Trophoblast cell (in vitro differentiated cells and primary cell): Measurements from ENCODE around the gene IGSF8. TPM values are rescaled to one million over a fixed set of nuclear protein-coding genes. Genes with fewer than 3 reads are reported as not detected.
A peak's percentile ranks its signal among the peaks of the same experiment; 100 is the strongest.

Experiments
- DNase-seq, 2 donors: peaks; one replicate each; pipeline ENCODE4 v3.0.0-alpha.2; 2016
- H2AFZ ChIP-seq: 2 replicates; pipeline ENCODE4 v1.6.1; 2013; ENCODE audit warnings: low read length, moderate library complexity, mild to moderate bottlenecking; ENCODE audit not compliant: insufficient read depth, poor library complexity
- H2AK5ac ChIP-seq: 2 replicates; pipeline ENCODE4 v1.6.1; 2013; ENCODE audit warnings: mild to moderate bottlenecking, low read length
- H2BK120ac ChIP-seq: 2 replicates; pipeline ENCODE4 v1.6.1; 2013; ENCODE audit warnings: low read length, mild to moderate bottlenecking, moderate library complexity; ENCODE audit not compliant: insufficient read depth, poor library complexity
- H2BK12ac ChIP-seq: 2 replicates; pipeline ENCODE4 v1.6.1; 2013; ENCODE audit warnings: mild to moderate bottlenecking, low read length, moderate library complexity
- H2BK5ac ChIP-seq: 2 replicates; pipeline ENCODE4 v1.6.1; 2013; ENCODE audit warnings: low read length, low read depth, moderate library complexity, mild to moderate bottlenecking; ENCODE audit not compliant: poor library complexity
- H3K14ac ChIP-seq: 2 replicates; pipeline ENCODE4 v1.6.1; 2013; ENCODE audit warnings: mild to moderate bottlenecking, low read length
- H3K18ac ChIP-seq: 2 replicates; pipeline ENCODE4 v1.6.1; 2013; ENCODE audit warnings: mild to moderate bottlenecking, low read length
- H3K23ac ChIP-seq: 2 replicates; pipeline ENCODE4 v1.6.1; 2013; ENCODE audit warnings: low read length
- H3K27ac ChIP-seq: 2 replicates; pipeline ENCODE4 v1.5.1; 2013; ENCODE audit warnings: low read depth, mild to moderate bottlenecking, inconsistent platforms, low read length, moderate library complexity
- H3K27me3 ChIP-seq: 2 replicates; pipeline ENCODE4 v1.6.1; 2013; ENCODE audit warnings: inconsistent platforms, mild to moderate bottlenecking, low read length, moderate library complexity; ENCODE audit not compliant: insufficient read depth
- H3K36me3 ChIP-seq, 2 experiments: 1 replicate in 1 of 2; 2 replicates in 1 of 2; pipeline ENCODE4 v1.6.1; 2013; ENCODE audit warnings: low read length in 2 of 2, mild to moderate bottlenecking in 2 of 2, moderate library complexity in 1 of 2; ENCODE audit not compliant: insufficient read depth in 2 of 2, control insufficient read depth in 1 of 2
- H3K4ac ChIP-seq: 2 replicates; pipeline ENCODE4 v1.6.1; 2013; ENCODE audit warnings: low read depth, mild to moderate bottlenecking, low read length, moderate library complexity
- H3K4me1 ChIP-seq, 2 experiments: 1 replicate in 1 of 2; 2 replicates in 1 of 2; pipeline ENCODE4 v1.6.1; 2013; ENCODE audit warnings: low read length in 2 of 2, mild to moderate bottlenecking in 2 of 2, moderate library complexity in 1 of 2; ENCODE audit not compliant: insufficient read depth in 2 of 2, control insufficient read depth in 1 of 2
- H3K4me2 ChIP-seq: 2 replicates; pipeline ENCODE4 v1.6.1; 2013; ENCODE audit warnings: inconsistent platforms, mild to moderate bottlenecking, low read length, moderate library complexity
- H3K4me3 ChIP-seq: 2 replicates; pipeline ENCODE4 v1.5.1; 2013; ENCODE audit warnings: mild to moderate bottlenecking, low read depth, low read length, inconsistent platforms
- H3K79me1 ChIP-seq: one replicate; pipeline ENCODE4 v1.6.1; 2013; ENCODE audit warnings: low read length
- H3K79me2 ChIP-seq: 2 replicates; pipeline ENCODE4 v1.6.1; 2013; ENCODE audit warnings: low read length, mild to moderate bottlenecking; ENCODE audit not compliant: control insufficient read depth, insufficient read depth, poor library complexity
- H3K9ac ChIP-seq: 2 replicates; pipeline ENCODE4 v1.6.1; 2013; ENCODE audit warnings: mild to moderate bottlenecking, low read length
- H3K9me3 ChIP-seq: 2 replicates; pipeline ENCODE4 v1.6.1; 2013; ENCODE audit warnings: low read depth, mild to moderate bottlenecking, control low read depth, inconsistent platforms, low read length; ENCODE audit not compliant: insufficient read depth
- H4K12ac ChIP-seq: 2 replicates; pipeline ENCODE4 v1.6.1; 2013; ENCODE audit warnings: low read depth, mild to moderate bottlenecking, low read length, moderate library complexity
- H4K8ac ChIP-seq: 2 replicates; pipeline ENCODE4 v1.6.1; 2013; ENCODE audit warnings: low read depth, mild to moderate bottlenecking, low read length, moderate library complexity
- H4K91ac ChIP-seq: one replicate; pipeline ENCODE4 v1.6.1; 2013; ENCODE audit warnings: low read depth, mild to moderate bottlenecking, low read length, moderate library complexity
- WGBS: extraction: QIAGEN DNeasy Blood & Tissue Kit; methylation state at CpG from one replicate; pipeline ENCODE4 v1.1.7; 2013; ENCODE audit warnings: missing lambda C conversion rate; ENCODE audit not compliant: insufficient read length, insufficient coverage; ENCODE audit errors: extremely low coverage; 5-methylcytosine and 5-hydroxymethylcytosine counted together
- polyA plus RNA-seq: library from polyadenylated mRNA; stranded (reverse); fragments of 200-250 nt; gene quantifications from 2 replicates; pipeline ENCODE4 v1.2.3, GENCODE V29; 2013

IGSF8 gene, protein sequence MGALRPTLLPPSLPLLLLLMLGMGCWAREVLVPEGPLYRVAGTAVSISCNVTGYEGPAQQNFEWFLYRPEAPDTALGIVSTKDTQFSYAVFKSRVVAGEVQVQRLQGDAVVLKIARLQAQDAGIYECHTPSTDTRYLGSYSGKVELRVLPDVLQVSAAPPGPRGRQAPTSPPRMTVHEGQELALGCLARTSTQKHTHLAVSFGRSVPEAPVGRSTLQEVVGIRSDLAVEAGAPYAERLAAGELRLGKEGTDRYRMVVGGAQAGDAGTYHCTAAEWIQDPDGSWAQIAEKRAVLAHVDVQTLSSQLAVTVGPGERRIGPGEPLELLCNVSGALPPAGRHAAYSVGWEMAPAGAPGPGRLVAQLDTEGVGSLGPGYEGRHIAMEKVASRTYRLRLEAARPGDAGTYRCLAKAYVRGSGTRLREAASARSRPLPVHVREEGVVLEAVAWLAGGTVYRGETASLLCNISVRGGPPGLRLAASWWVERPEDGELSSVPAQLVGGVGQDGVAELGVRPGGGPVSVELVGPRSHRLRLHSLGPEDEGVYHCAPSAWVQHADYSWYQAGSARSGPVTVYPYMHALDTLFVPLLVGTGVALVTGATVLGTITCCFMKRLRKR
- 15.2 and 17.0 TPM in 2 replicates for polyA plus RNA-seq

DNA sequence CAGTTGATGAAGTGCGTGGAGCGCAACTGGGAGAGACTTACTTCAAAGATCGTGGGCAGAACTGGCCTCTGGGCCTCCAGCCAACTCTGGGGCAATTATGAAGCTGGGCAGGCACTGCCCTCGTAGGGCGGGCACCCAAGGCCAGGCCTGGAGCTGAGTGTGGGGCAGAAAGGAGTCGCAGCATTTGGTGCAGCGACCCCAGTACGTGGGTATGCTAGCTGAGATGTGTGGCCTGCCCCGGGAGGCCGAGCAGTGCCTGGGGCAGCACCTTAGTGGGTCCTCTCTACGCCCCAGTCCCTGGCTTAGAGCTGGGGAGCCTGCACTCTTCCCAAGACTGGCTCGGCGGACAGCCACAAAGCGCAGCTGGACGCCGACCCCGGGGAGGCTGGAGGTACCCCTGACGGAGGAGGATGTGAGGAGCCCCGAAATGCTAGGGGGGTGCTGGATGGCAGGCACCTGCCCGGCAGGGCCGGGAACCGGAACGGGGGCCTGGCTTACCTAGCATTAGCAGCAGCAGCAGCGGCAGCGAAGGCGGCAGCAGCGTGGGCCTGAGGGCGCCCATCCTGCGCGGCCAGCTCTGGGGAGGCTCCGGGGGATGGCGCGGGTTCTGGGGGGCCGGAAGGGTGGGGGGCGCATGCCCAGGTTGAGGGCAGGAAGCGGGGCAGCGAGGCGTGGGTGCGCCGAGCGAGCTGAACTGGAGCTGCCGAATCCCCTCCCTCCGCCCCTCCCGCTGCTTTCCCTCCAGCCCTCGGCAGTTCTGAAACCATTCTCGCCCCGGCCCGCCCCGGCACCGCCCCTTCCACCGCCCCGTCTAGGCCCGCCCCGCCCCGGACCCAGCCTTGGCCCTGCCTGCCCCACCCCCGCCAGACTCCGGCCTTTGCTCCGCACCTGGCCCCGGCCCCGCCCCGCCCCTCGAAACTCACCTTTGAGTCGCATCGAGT is at the start of gene IGSF8:
Gene IGSF8, minus strand, starts transcription at position 709 of the 941 bp plus-strand sequence. Its CDS starts 147 bp downstream, at position 562.
- no CpG with 5 or more reads among the region's 64 CpGs for WGBS
- H2BK5ac ChIP-seq: no peak within 1 kb of the TSS
- H3K9me3 ChIP-seq: peaks cover 2% of the 10 kb centered on the region
- H4K12ac ChIP-seq: peak within 1 kb of the TSS; percentile 26
- peak within 1 kb of the TSS; percentile 23 for H4K91ac ChIP-seq
- H3K27ac ChIP-seq: no peak within 1 kb of the TSS
- H3K14ac ChIP-seq: no peak within 1 kb of the TSS
- DNase-seq: peak; percentile 54 to 81
- no peaks in the 10 kb centered on the region for H3K27me3 ChIP-seq
- H3K9ac ChIP-seq: peak within 1 kb of the TSS; percentile 52
- no peak within 1 kb of the TSS for H3K4ac ChIP-seq
- no peaks in the 10 kb centered on the region for H3K79me2 ChIP-seq
- no peak within 1 kb of the TSS for H2BK120ac ChIP-seq
- H3K18ac ChIP-seq: peak within 1 kb of the TSS; percentile 3
- peak within 1 kb of the TSS; percentile 71 for H2AFZ ChIP-seq
- H3K23ac ChIP-seq: no peak within 1 kb of the TSS
- no peak within 1 kb of the TSS for H2AK5ac ChIP-seq
- peak within 1 kb of the TSS; percentile 96 for H3K4me2 ChIP-seq
- peaks cover 2% of the 10 kb centered on the region for H3K79me1 ChIP-seq
- H3K4me3 ChIP-seq: peak within 1 kb of the TSS; percentile 78
- peak within 1 kb of the TSS; percentile 15 for H4K8ac ChIP-seq
- H3K4me1 ChIP-seq: peaks cover 18 to 20% of the 10 kb centered on the region in 2 experiments
- H2BK12ac ChIP-seq: no peak within 1 kb of the TSS
- H3K36me3 ChIP-seq: no peaks in the 10 kb centered on the region

DNA sequence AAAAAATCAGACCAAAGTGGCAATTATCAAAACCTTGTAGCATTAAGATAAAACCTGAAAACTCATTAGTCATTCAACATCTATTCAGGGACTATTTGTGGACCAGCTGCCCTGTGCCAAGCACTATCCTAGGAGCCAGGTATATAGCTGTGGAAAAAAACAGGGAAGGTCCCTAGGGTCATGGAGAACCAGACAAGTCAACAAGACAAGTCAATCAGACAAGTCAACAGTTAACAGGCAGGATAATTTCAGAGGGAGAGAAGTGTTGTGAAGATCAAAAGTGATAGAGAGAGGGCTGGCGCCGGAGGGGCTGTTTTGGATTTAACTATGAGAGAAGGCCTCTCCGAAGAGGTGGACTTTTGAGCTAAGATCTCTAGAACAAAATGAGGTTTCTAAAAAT is 49.7 kb upstream of the IGSF8 start:
- H3K4me3 ChIP-seq: no peak overlapping the region
- no peak overlapping the region for H3K4me2 ChIP-seq
- H3K27me3 ChIP-seq: no peaks in the 10 kb centered on the region
- no peak overlapping the region for H2BK120ac ChIP-seq
- no peak overlapping the region for H2BK5ac ChIP-seq
- no peak overlapping the region for H3K9ac ChIP-seq
- H4K8ac ChIP-seq: no peak overlapping the region
- no peak overlapping the region for H2AFZ ChIP-seq
- no peaks in the 10 kb centered on the region for H3K4me1 ChIP-seq
- no peak overlapping the region for H3K18ac ChIP-seq
- no peak overlapping the region for H2BK12ac ChIP-seq
- H2AK5ac ChIP-seq: no peak overlapping the region
- H4K91ac ChIP-seq: no peak overlapping the region
- no peak overlapping the region for H4K12ac ChIP-seq
- WGBS: no CpG with 5 or more reads among the region's 3 CpGs
- H3K79me2 ChIP-seq: no peaks in the 10 kb centered on the region
- peaks cover 2% of the 10 kb centered on the region for H3K9me3 ChIP-seq
- no peak overlapping the region for H3K27ac ChIP-seq
- no peak overlapping the region for H3K14ac ChIP-seq
- H3K79me1 ChIP-seq: no peaks in the 10 kb centered on the region
- H3K4ac ChIP-seq: no peak overlapping the region
- no peak for DNase-seq
- no peak overlapping the region for H3K23ac ChIP-seq
- H3K36me3 ChIP-seq: no peaks in the 10 kb centered on the region

DNA sequence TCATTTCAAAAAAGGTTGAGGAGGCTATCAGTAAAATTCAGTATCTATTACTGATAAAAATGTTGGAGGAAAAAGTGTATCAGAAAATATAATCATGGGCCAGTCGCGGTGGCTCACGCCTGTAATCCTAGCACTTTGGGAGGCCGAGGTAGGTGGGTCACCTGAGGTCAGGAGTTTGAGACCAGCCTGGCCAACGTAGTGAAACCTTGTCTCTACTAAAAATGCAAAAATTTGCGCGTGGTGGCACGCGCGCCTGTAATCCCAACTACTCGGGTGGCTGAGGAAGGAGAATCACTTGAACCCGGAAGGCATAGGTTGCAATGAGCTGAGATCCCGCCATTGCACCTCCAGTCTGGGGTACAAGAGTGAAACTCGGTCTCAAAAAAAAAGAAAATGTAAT is 47.7 kb upstream of the IGSF8 start:
- no peak overlapping the region for H2AK5ac ChIP-seq
- no peaks in the 10 kb centered on the region for H3K4me1 ChIP-seq
- no peak overlapping the region for H4K8ac ChIP-seq
- no CpG with 5 or more reads among the region's 14 CpGs for WGBS
- no peak overlapping the region for H3K14ac ChIP-seq
- no peaks in the 10 kb centered on the region for H3K36me3 ChIP-seq
- H3K4me3 ChIP-seq: no peak overlapping the region
- H2BK12ac ChIP-seq: no peak overlapping the region
- no peak for DNase-seq
- no peak overlapping the region for H3K27ac ChIP-seq
- no peak overlapping the region for H3K9ac ChIP-seq
- H2AFZ ChIP-seq: no peak overlapping the region
- no peak overlapping the region for H3K23ac ChIP-seq
- no peaks in the 10 kb centered on the region for H3K79me2 ChIP-seq
- H4K12ac ChIP-seq: no peak overlapping the region
- H4K91ac ChIP-seq: no peak overlapping the region
- H3K79me1 ChIP-seq: no peaks in the 10 kb centered on the region
- no peak overlapping the region for H2BK5ac ChIP-seq
- no peak overlapping the region for H3K4ac ChIP-seq
- no peak overlapping the region for H2BK120ac ChIP-seq
- no peak overlapping the region for H3K4me2 ChIP-seq
- H3K18ac ChIP-seq: no peak overlapping the region
- no peaks in the 10 kb centered on the region for H3K27me3 ChIP-seq
- peaks cover 2% of the 10 kb centered on the region for H3K9me3 ChIP-seq

DNA sequence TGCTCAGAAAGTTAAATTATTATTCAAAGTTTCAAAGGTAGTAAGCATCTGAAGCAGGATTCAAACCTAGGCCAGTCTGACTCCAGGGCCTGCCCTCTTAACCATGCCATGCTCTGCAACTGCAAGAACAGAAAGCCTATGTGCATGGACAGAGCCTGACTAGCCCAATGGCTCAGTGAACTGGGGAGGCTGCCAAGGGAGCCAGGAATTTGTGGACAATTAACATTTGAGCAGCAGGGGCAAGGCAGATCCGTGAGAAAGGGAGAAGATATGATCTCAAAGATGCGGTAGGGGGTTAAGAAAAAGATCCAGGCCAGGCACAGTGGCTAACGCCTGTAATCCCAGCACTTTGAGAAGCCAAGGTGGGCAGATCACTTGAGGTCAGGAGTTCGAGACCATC is 46.5 kb upstream of the IGSF8 start:
- no peak overlapping the region for H3K23ac ChIP-seq
- no peak overlapping the region for H3K18ac ChIP-seq
- no peak overlapping the region for H4K91ac ChIP-seq
- H4K12ac ChIP-seq: no peak overlapping the region
- H3K4ac ChIP-seq: no peak overlapping the region
- no peak overlapping the region for H2BK120ac ChIP-seq
- H2AK5ac ChIP-seq: no peak overlapping the region
- H3K27ac ChIP-seq: no peak overlapping the region
- no peak overlapping the region for H2BK12ac ChIP-seq
- no peaks in the 10 kb centered on the region for H3K27me3 ChIP-seq
- no peak overlapping the region for H3K4me2 ChIP-seq
- H2AFZ ChIP-seq: no peak overlapping the region
- DNase-seq: no peak
- no peak overlapping the region for H3K14ac ChIP-seq
- peaks cover 2% of the 10 kb centered on the region for H3K9me3 ChIP-seq
- H3K36me3 ChIP-seq: no peaks in the 10 kb centered on the region
- no CpG with 5 or more reads among the region's 4 CpGs for WGBS
- no peaks in the 10 kb centered on the region for H3K79me2 ChIP-seq
- H3K4me3 ChIP-seq: no peak overlapping the region
- H2BK5ac ChIP-seq: no peak overlapping the region
- no peaks in the 10 kb centered on the region for H3K79me1 ChIP-seq
- no peaks in the 10 kb centered on the region for H3K4me1 ChIP-seq
- no peak overlapping the region for H4K8ac ChIP-seq
- no peak overlapping the region for H3K9ac ChIP-seq
